HG03432 (cell line): ENCODE results near the gene LPIN1.

ENCODE experiments used
- ATAC-seq: cut with Tn5 transposase; IDR thresholded peaks from one replicate; pipeline ENCODE4 v1.9.1; 2021; ENCODE audit warnings: mild to moderate bottlenecking, moderate library complexity; ENCODE audit not compliant: unreplicated experiment

The LPIN1 gene

DNA sequence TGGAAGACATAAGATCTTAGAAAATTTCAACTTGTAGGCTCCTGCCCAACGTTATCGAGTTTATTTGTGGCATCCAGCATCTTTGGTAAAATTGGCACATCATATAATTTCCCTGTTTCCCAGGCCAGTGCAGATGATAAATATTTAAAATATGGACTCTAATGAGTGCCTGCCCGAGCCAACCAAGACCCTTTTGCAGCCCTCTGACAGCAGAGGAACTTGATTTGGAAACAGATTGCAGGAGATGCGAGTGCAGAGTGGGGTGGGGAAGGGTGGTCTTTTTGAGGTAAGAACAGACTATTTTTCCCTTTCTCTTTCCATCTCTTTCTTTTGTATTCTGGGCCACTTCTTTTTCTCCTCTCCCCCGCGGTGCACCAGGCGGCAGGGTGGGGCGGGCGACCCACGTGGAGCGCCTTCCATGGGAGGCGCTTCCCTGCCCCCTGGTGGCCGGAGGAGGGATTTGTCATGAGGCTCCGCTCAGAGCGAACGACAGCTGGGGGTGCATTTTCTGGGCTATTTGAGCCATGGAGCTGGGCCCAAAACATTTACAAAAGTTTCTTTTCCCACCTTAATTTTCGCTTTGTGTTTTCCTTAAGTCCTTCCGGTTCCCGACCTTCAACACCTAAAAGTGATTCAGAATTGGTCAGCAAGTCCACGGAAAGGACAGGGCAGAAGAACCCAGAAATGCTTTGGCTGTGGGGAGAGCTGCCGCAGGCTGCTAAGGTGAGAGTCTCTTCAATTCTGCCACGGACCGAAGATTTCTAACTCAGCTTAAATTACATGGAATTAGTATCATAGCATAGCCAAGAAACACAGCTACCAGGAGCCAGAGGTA, 32.7 kb downstream of the LPIN1 start:
- ATAC-seq, result peak; percentile 91

- ATAC-seq, result no peak
These were observed 35.2 kb downstream of the LPIN1 start for GRCh38 chr2:11781602-11782001.

DNA sequence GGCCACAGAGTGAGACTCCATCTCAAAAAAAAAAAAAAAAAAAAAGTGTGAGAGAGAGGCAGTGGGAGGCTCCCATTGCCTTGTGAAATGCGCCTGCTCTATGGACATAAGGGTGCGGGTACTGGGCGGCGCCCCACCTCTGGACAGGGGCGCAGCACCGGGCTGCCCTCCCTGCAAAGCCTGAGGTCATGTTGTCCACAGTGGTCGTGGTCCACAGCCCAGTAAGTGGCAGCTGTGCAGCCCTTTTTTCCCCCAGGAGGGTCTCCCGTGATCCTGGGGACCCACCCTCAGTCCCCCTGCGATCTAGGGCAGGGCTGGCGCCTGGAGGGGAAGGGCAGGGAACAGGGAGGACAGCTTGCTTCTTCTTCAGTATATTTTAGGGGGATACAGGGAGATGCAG, 37.8 kb downstream of the LPIN1 start:
- no peak for ATAC-seq

GRCh38 chr2:11784747-11785610, 38.5 kb downstream of the LPIN1 start:
- ATAC-seq, result no peak

GRCh38 chr2:11785611-11785940, 39.1 kb downstream of the LPIN1 start:
- ATAC-seq, result no peak

- no peak for ATAC-seq
These were observed 39.8 kb downstream of the LPIN1 start for GRCh38 chr2:11786191-11786590.

DNA sequence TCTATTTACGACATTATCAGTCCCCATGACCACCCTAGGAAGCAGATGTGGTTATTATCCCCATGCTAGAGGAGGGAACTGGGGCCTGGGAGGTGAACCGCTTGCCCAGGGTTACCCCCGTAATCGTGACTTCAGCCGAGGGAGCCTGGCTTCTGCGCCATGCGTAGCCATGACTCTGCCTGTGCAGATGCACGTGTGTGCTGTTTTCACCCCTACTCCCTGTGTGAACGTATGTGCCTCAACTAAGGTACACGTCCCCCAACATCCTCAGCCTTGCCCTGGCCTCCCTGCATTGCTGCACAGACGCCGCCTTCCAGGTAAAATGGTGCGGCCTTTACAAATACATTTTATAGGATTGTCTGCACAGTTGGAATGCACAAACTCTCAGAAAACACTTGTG, 40.2 kb downstream of the LPIN1 start:
- no peak for ATAC-seq

- no peak for ATAC-seq
These were observed 41.6 kb downstream of the LPIN1 start for GRCh38 chr2:11787991-11788390.

DNA sequence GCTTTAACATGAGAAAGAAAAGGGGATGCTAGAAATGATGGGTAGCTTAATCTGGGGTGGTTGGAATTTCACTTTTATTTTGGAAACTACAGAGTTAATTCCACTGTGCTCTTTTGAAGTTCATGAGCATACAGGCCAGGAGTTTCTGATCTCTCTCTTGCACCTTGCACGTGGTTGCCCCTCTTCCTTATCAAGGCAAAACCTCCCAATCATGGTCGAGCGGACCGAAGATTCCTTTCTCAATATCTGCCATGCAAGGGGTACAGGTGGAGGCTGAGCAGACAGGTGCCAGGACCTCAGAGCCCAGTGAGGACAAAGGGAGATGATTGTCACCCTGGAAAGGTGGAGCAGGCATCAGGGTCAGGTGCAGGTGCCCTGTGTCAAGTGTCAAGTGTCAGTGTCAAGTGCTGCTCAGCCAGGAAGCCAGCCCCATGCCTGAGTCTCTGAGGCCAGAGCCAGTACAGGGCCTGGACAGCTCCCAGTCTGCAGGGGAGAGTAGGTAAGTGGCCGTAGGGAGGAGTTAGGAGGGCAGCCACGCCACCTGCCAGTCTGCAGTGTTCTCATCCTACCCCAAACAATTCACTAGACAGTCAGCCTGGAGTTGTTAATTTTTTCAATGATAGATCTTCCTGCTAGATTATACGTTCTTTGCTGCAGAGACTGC, 42.2 kb downstream of the LPIN1 start:
- ATAC-seq, result no peak

GRCh38 chr2:11789243-11789642, 42.8 kb downstream of the LPIN1 start:
- ATAC-seq, result no peak

DNA sequence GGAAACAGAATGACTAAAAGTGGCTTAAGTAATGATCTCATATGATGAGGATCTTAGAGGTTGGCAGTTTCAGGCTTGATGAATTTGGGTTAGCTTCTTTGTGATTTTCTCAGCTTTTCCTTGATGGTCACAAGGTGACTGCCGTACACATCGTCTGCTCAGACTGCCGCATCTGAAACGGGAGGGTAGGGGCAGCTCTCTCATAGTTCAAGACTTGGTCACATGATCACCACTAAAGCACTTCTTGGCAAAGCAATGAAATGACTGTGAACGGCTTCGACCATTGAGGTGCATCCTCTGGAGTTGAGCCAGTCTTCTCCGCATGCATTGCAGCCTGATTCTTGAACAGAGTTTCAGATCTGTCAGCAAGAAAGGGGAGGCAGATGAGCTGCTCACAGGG, 43.8 kb downstream of the LPIN1 start:
- ATAC-seq, result no peak

- no peak for ATAC-seq
These were observed 49.2 kb downstream of the LPIN1 start for GRCh38 chr2:11795590-11795989.

DNA sequence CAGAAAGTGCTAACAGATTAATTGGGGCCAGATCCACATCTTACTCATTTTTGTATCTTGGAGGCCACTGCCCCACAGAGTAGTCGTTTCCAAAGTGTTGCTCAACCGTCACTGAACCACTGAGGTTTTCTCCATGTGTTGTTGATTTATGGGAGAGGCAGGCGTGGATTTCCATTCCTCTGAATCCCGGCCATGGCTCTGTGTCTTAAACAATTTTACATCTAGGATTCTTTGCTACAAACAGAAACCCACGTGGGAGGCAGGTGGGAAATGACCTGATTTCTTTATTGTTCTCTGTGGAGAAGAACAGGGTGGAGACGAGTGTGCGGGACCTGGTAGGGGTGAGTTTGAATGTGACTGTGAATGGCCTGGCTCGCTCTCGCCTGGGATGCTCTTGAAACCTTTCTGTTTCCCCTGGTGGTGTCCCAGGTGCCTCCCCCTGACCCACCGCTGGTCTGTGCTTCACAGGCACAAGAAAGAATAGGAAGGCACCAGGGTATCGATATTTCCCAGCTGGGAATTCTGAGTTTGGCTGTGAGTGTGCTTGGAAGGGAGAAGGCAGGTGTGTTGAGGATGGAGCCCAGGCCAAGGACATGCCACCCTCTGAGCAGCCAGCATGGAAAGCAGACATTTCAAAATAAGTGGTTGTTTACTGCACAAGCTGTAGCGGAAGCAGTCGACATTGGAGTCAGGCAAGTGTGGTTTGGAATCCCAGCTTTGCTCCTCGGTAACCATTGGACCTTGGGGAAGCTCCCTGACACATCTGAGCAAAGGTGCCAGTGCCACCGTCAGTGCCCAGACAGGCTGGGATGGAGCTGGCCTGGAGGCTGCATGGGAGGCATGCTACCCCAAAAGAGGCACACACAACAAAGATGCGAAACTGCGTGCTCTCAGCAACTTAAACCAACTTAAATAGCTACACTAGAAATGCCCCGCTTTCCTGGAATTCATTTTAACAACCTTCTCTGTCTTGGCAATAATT, 50.0 kb downstream of the LPIN1 start:
- ATAC-seq, result no peak

DNA sequence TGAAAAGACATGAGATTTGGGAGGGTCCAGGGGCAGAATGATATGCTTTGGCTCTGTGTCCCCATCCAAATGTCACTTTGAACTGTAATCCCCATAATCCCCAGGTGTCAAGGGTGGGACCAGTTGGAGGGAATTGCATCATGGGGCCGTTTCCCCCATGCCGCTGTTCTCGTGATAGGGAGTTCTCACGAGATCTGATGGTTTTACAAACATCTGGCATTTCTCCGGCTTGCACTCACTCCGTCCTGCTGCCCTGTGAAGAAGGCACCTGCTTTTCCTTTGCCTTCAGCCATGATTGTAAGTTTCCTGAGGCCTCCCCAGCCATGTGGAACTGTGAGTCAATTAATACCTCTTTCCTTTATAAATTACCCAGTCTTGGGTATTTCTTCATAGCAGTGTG, 51.4 kb downstream of the LPIN1 start:
- no peak for ATAC-seq

- no peak for ATAC-seq
These were observed 52.4 kb downstream of the LPIN1 start for GRCh38 chr2:11798701-11799435.

GRCh38 chr2:11799826-11800225, 53.4 kb downstream of the LPIN1 start:
- ATAC-seq, result no peak

GRCh38 chr2:11802782-11803191, 56.4 kb downstream of the LPIN1 start:
- ATAC-seq, result no peak

DNA sequence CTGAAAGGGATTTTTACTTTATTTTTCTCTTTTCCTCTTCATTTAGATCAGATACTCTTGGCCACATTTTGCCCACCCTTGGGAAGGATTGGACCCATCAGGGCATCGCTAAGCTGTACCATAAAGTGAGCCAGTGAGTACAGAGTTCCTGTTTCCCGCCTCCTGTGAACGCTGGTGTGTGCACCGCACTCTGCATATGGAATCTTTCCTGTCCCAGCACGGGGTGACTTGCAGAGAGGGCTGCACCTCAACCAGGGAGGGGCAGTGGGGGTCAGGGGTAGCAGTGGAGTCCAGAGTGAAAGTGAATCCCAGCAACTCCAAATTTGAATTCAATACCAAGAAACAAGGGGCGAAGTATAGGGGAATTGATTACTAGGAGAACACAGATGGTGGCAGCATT, 58.6 kb downstream of the LPIN1 start:
- ATAC-seq, result no peak

- ATAC-seq, result no peak
These were observed 59.5 kb downstream of the LPIN1 start for GRCh38 chr2:11805920-11806319.
